HepG2 (cell line): ENCODE data around the gene CACNA1C. TPM values are rescaled to one million over a fixed set of nuclear protein-coding genes. Genes with fewer than 3 reads are reported as not detected.

ENCODE experiments used
- ATAC-seq: fragments of 200-7000 bp; cut with Tn5 transposase; 3 replicates; pipeline ENCODE4 v1.9.1; 2020; ENCODE audit warnings: mild to moderate bottlenecking, moderate library complexity
- BruUV-seq: library from RNA; stranded (reverse); fragments of 400-500 nt; replicated peaks from 2 replicates; lab custom pipeline; 2021; lab: Mats Ljungman, UMichigan
- CTCF ChIA-PET: fragments of 300-600 bp; formaldehyde crosslinking; extraction: SDS; loops from one replicate; lab custom pipeline; 2021; ENCODE audit warnings: low total read pairs, inconsistent platforms, low intra/inter-chr PET ratio; lab: Yijun Ruan, JAX
- POLR2A ChIA-PET: fragments of 350-600 bp; sonication (Branson Sonifier 250); formaldehyde crosslinking; loops from one replicate; lab custom pipeline; 2020; ENCODE audit warnings: antibody characterized with exemption, inconsistent platforms; lab: Yijun Ruan, JAX
- DNase-seq: peaks from one replicate; pipeline ENCODE4 v3.0.0-alpha.2; 2015; ENCODE audit warnings: low spot score
- FAIRE-seq: peaks from 3 replicates; lab custom pipeline; 2011; peaks lifted over from hg19 to GRCh38; lab: Jason Lieb, UNC
- H2AFZ ChIP-seq: one replicate; pipeline ENCODE4 v1.6.1; 2011; ENCODE audit warnings: low read length, inconsistent platforms
- H3K27ac ChIP-seq: fragments of 300-600 bp; 3 replicates; pipeline ENCODE4 v1.8.0; 2011; ENCODE audit warnings: mixed run types, mild to moderate bottlenecking, mixed read lengths, low read length, inconsistent platforms; ENCODE audit not compliant: insufficient read depth; ENCODE audit errors: extremely low read length
- H3K27me3 ChIP-seq, 2 experiments: fragments of 200-600 bp in 1 of 2; 2 replicates in 1 of 2; 3 replicates in 1 of 2; pipeline versions ENCODE4 v1.6.0 to v1.8.0; 2011; ENCODE audit warnings: low read length in 2 of 2, mild to moderate bottlenecking in 2 of 2, moderate library complexity in 2 of 2, inconsistent platforms in 1 of 2; ENCODE audit not compliant: insufficient read depth in 2 of 2, control insufficient read depth in 1 of 2
- H3K36me3 ChIP-seq, 2 experiments: fragments of 200-600 bp in 1 of 2; replicated peaks in 1 of 2; 2 replicates in 1 of 2; 3 replicates in 1 of 2; pipeline versions ENCODE4 v1.5.1 to v1.8.0; 2011; ENCODE audit warnings: low read length in 2 of 2, inconsistent platforms in 1 of 2; ENCODE audit not compliant: insufficient read depth in 2 of 2, control insufficient read depth in 1 of 2
- H3K4me1 ChIP-seq: 2 replicates; pipeline ENCODE4 v1.5.1; 2012; ENCODE audit warnings: low read length, inconsistent platforms; ENCODE audit not compliant: insufficient read depth
- H3K4me2 ChIP-seq: 2 replicates; pipeline ENCODE4 v1.6.0; 2011; ENCODE audit warnings: low read depth, low read length, inconsistent platforms
- H3K4me3 ChIP-seq, 3 experiments: fragments of 200-600 bp in 1 of 3; sonication (generic), shearing (Covaris generic) in 1 of 3; replicated peaks in 1 of 3; 2 replicates each; pipeline ENCODE4 v1.5.1; 2011 to 2016; ENCODE audit warnings: low read length in 3 of 3, inconsistent platforms in 2 of 3, low read depth in 2 of 3, mild to moderate bottlenecking in 2 of 3, control low read depth in 1 of 3, mixed read lengths in 1 of 3; ENCODE audit not compliant: insufficient read depth in 1 of 3
- H3K79me2 ChIP-seq: one replicate; pipeline ENCODE4 v1.6.1; 2011; ENCODE audit warnings: low read length, inconsistent platforms; ENCODE audit not compliant: insufficient read depth
- H3K9ac ChIP-seq: 2 replicates; pipeline ENCODE4 v1.6.0; 2011; ENCODE audit warnings: mild to moderate bottlenecking, low read depth, low read length, inconsistent platforms; ENCODE audit not compliant: insufficient read depth
- H3K9me3 ChIP-seq: 2 replicates; pipeline ENCODE4 v1.5.1; 2012; ENCODE audit warnings: mild to moderate bottlenecking, low read length
- H4K20me1 ChIP-seq: 2 replicates; pipeline ENCODE4 v1.6.0; 2011; ENCODE audit warnings: inconsistent platforms, mild to moderate bottlenecking, low read length, moderate library complexity; ENCODE audit not compliant: insufficient read depth
- ARNTL ChIP-seq: sonication (generic); formaldehyde crosslinking; IDR thresholded peaks from 2 replicates; pipeline ENCODE4 v1.4.0; 2020; ENCODE audit warnings: mild to moderate bottlenecking, missing genetic modification reagents
- ATF2 ChIP-seq: sonication (generic); formaldehyde crosslinking; IDR thresholded peaks from 2 replicates; pipeline ENCODE4 v1.4.0; 2020; ENCODE audit warnings: missing genetic modification reagents
- ATM ChIP-seq: fragments of 450-650 bp; IDR thresholded peaks from 2 replicates; pipeline ENCODE4 v1.7.1; 2017; ENCODE audit warnings: mild to moderate bottlenecking, borderline replicate concordance
- BORCS8-MEF2B ChIP-seq: sonication (generic); formaldehyde crosslinking; IDR thresholded peaks from 2 replicates; pipeline ENCODE4 v1.8.0; 2022; ENCODE audit warnings: mild to moderate bottlenecking, missing genetic modification reagents
- CCDC6 ChIP-seq: sonication (generic); formaldehyde crosslinking; IDR thresholded peaks from 2 replicates; pipeline ENCODE4 v1.8.1; 2022; ENCODE audit warnings: mild to moderate bottlenecking, missing genetic modification reagents, moderate library complexity
- DBP ChIP-seq: sonication (generic); formaldehyde crosslinking; IDR thresholded peaks from 2 replicates; pipeline ENCODE4 v1.4.0; 2020; ENCODE audit warnings: missing genetic modification reagents; ENCODE audit errors: not compliant biosample characterization
- FOXM1 ChIP-seq: sonication (generic); formaldehyde crosslinking; IDR thresholded peaks from 2 replicates; pipeline ENCODE4 v1.5.0; 2020; ENCODE audit warnings: missing genetic modification reagents
- GATAD1 ChIP-seq: IDR thresholded peaks from 2 replicates; pipeline ENCODE4 v1.6.1; 2016; ENCODE audit warnings: missing genetic modification reagents, missing compliant biosample characterization
- KMT2A ChIP-seq: sonication (generic); formaldehyde crosslinking; IDR thresholded peaks from 2 replicates; pipeline ENCODE4 v1.4.0; 2020; ENCODE audit warnings: missing genetic modification reagents
- NCOR1 ChIP-seq: fragments of 200-600 bp; sonication (generic); IDR thresholded peaks from 2 replicates; pipeline ENCODE4 v1.7.0; 2017; ENCODE audit warnings: antibody characterized with exemption, low read length, borderline replicate concordance
- NFE2L1 ChIP-seq: sonication (generic); formaldehyde crosslinking; IDR thresholded peaks from 2 replicates; pipeline ENCODE4 v1.4.0; 2020; ENCODE audit warnings: missing genetic modification reagents, mild to moderate bottlenecking, borderline replicate concordance
- NFYB ChIP-seq: sonication (generic); formaldehyde crosslinking; IDR thresholded peaks from 2 replicates; pipeline ENCODE4 v1.4.0; 2020; ENCODE audit warnings: missing genetic modification reagents
- NONO ChIP-seq, 2 experiments: fragments of 450-650 bp in 1 of 2; sonication (generic) in 1 of 2; formaldehyde crosslinking in 1 of 2; IDR thresholded peaks in 1 of 2; conservative IDR thresholded peaks in 1 of 2; 2 replicates each; pipeline versions ENCODE4 v1.6.1 to v1.8.0; 2017 to 2022; ENCODE audit warnings: mild to moderate bottlenecking in 1 of 2, missing genetic modification reagents in 1 of 2, moderate library complexity in 1 of 2
- PRMT3 ChIP-seq: sonication (generic); formaldehyde crosslinking; IDR thresholded peaks from 2 replicates; pipeline ENCODE4 v1.8.1; 2022; ENCODE audit warnings: low read depth, mild to moderate bottlenecking, moderate library complexity, missing genetic modification reagents, borderline replicate concordance
- RBAK ChIP-seq: sonication (generic); formaldehyde crosslinking; IDR thresholded peaks from 2 replicates; pipeline ENCODE4 v1.5.1; 2020; ENCODE audit warnings: mild to moderate bottlenecking, missing genetic modification reagents
- RXRB ChIP-seq: IDR thresholded peaks from 2 replicates; pipeline ENCODE4 v1.6.1; 2016; ENCODE audit warnings: borderline replicate concordance, missing genetic modification reagents, missing compliant biosample characterization
- THYN1 ChIP-seq: sonication (generic); formaldehyde crosslinking; IDR thresholded peaks from 2 replicates; pipeline ENCODE4 v1.8.1; 2023; ENCODE audit warnings: low read depth, mild to moderate bottlenecking, moderate library complexity, missing genetic modification reagents, borderline replicate concordance
- ZNF136 ChIP-seq: sonication (generic); formaldehyde crosslinking; IDR thresholded peaks from 2 replicates; pipeline ENCODE4 v1.8.1; 2022; ENCODE audit warnings: low read depth, mild to moderate bottlenecking, moderate library complexity, missing genetic modification reagents
- ZNF496 ChIP-seq: sonication (generic); formaldehyde crosslinking; IDR thresholded peaks from 2 replicates; pipeline ENCODE4 v1.8.1; 2023; ENCODE audit warnings: mild to moderate bottlenecking, moderate library complexity, missing genetic modification reagents; ENCODE audit not compliant: insufficient replicate concordance
- ZNF503 ChIP-seq: sonication (generic); formaldehyde crosslinking; IDR thresholded peaks from 2 replicates; pipeline ENCODE4 v1.4.0; 2020; ENCODE audit warnings: missing genetic modification reagents
- WGBS: methylation state at CpG from one replicate; pipeline ENCODE4 v1.1.6; 2017; ENCODE audit warnings: low lambda C conversion rate; 5-methylcytosine and 5-hydroxymethylcytosine counted together
- in situ Hi-C: cut with HindIII; loops from 2 replicates; pipeline ENCODE4 v1.10.0; 2017; ENCODE audit warnings: low pct_unique_long_range_greater_than_20kb; ENCODE audit not compliant: extremely low pct_ligation_motif_present
- intact Hi-C: fragments of 100-400 bp; cut with micrococcal nuclease; formaldehyde crosslinking; loops from one replicate; pipeline ENCODE4 v1.10.0; 2022; ENCODE audit not compliant: unreplicated experiment
- polyA plus RNA-seq, 8 experiments: library from polyadenylated mRNA; depleted of rRNA in 3 of 8; stranded (reverse) in 7 of 8; unstranded in 1 of 8; fragments of >200 nt; fragmentation: Illumina TruSeq in 4 of 8; extraction: Trizol in 4 of 8; gene quantifications; 2 replicates each; pipeline versions ENCODE4 v1.2.1 to v1.2.3, GENCODE V29; 2011 to 2016; ENCODE audit warnings: low read depth in 4 of 8, missing spikeins in 1 of 8, mixed read lengths in 1 of 8; ENCODE audit not compliant: insufficient read depth in 1 of 8
- total RNA-seq, 5 experiments: library from RNA; depleted of rRNA; stranded (reverse); fragments of >200 nt; fragmentation: Illumina TruSeq; extraction: Trizol; gene quantifications; 2 replicates each; pipeline ENCODE4 v1.2.3, GENCODE V29; 2016; ENCODE audit warnings: low read depth in 1 of 5

Gene CACNA1C
- total and polyA plus RNA-seq, 2 of the 13 experiments (the other 11 are each of a cell fraction or from before 2014, with no cell fraction given), result not detected

GRCh38 chr12:2083008-2083407 lies 30.2 kb downstream of the CACNA1C start:
- Histone ChIP-seq H3K9ac (no peak overlapping the region), H3K27me3 (peaks cover 0 to 6% of the 10 kb centered on the region in 2 experiments; a peak in 2 of 5 replicates), H4K20me1 (no peaks in the 10 kb centered on the region), H3K9me3 (no peaks in the 10 kb centered on the region), H3K4me1 (no peaks in the 10 kb centered on the region), H3K4me3 (no peak overlapping the region), H2AFZ (no peak overlapping the region), H3K79me2 (no peaks in the 10 kb centered on the region), H3K36me3 (no peaks in the 10 kb centered on the region), H3K4me2 (no peak overlapping the region), H3K27ac (no peak overlapping the region)
- no CpG with 5 or more reads among the region's 1 CpG for WGBS
- no peak for FAIRE-seq
- ChIA-PET POLR2A (no interaction called here), CTCF (no interaction called here)
- ATAC-seq, result no peak
- TF ChIP-seq ATM, result no peak
- TF ChIP-seq NFYB (CRISPR knock-in tag), result no peak
- no peak for TF ChIP-seq ATF2 (CRISPR knock-in tag)
- TF ChIP-seq CCDC6 (CRISPR knock-in tag), result no peak
- TF ChIP-seq ZNF503 (CRISPR knock-in tag), result no peak
- TF ChIP-seq PRMT3 (CRISPR knock-in tag), result no peak
- no peak for TF ChIP-seq THYN1
- no peak for TF ChIP-seq ARNTL (CRISPR knock-in tag)
- TF ChIP-seq DBP, result no peak
- no peak for TF ChIP-seq FOXM1 (CRISPR knock-in tag)
- no peak for TF ChIP-seq ZNF496 (CRISPR knock-in tag)
- no peak for TF ChIP-seq RXRB
- TF ChIP-seq NCOR1, result no peak
- no peak for TF ChIP-seq GATAD1 (CRISPR knock-in tag)
- no peak for TF ChIP-seq NFE2L1 (CRISPR knock-in tag)
- no peak for TF ChIP-seq NONO (IDR thresholded peaks at IDR 0.05)
- no peak for TF ChIP-seq NONO (CRISPR knock-in tag; conservative IDR thresholded peaks at IDR 0.05)
- no peak for TF ChIP-seq BORCS8-MEF2B (CRISPR knock-in tag)
- no peak for TF ChIP-seq RBAK (CRISPR knock-in tag)
- no peak for TF ChIP-seq ZNF136 (CRISPR knock-in tag)
- no peak for TF ChIP-seq KMT2A
- DNase-seq, result no peak
- BruUV-seq, result no TSS peak
- intact Hi-C loops (no loop called here), in situ Hi-C loops (no loop called here)
